Activated effector memory CD4-positive, alpha-beta T cell treated with Interleukin-2 at 50 U/mL for 16 hours (primary cell): ENCODE data around the gene CPNE9.

Experiments used
- DNase-seq: peaks from one replicate; pipeline ENCODE4 v3.0.0-alpha.2; 2020

Gene CPNE9

GRCh38 chr3:9703736-9704346, at the start of gene CPNE9:
CPNE9 (plus strand) TSS chr3:9703833; CDS start chr3:9703997, 164 bp downstream.
- no peak for DNase-seq

- no peak for DNase-seq
Measured at GRCh38 chr3:9659849-9660248, 43.8 kb upstream of the CPNE9 start.

- DNase-seq, result no peak
Measured at GRCh38 chr3:9660972-9661371, 42.7 kb upstream of the CPNE9 start.

DNA sequence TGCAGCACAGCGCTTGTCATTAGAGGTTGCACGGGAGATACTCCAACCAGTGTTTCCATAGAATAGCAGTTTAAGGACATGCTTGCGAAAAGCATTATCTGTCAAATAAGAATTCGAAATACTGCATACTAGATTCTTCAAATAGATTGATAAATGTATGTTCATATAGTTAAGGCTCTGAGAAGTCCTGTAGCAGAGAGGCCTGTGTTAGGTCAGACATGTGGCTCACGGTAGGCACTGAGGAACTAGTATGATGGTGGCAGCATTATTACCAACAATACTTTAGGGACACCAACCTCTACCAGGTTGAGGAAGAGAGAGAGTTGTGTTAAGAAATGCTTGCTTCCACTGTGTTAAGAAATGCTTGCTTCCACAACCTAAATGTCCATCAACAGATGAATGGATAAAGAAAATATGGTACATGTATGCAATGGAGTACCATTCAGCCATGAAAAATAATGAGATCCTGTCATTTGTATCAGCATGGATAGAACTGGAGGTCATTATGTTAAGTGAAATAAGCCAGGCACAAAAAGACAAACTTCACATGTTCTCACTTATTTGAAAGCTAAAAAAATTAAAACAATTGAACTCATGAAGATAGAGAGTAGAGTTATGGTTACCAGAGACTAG, 39.4 kb upstream of the CPNE9 start:
- DNase-seq, result no peak

DNA sequence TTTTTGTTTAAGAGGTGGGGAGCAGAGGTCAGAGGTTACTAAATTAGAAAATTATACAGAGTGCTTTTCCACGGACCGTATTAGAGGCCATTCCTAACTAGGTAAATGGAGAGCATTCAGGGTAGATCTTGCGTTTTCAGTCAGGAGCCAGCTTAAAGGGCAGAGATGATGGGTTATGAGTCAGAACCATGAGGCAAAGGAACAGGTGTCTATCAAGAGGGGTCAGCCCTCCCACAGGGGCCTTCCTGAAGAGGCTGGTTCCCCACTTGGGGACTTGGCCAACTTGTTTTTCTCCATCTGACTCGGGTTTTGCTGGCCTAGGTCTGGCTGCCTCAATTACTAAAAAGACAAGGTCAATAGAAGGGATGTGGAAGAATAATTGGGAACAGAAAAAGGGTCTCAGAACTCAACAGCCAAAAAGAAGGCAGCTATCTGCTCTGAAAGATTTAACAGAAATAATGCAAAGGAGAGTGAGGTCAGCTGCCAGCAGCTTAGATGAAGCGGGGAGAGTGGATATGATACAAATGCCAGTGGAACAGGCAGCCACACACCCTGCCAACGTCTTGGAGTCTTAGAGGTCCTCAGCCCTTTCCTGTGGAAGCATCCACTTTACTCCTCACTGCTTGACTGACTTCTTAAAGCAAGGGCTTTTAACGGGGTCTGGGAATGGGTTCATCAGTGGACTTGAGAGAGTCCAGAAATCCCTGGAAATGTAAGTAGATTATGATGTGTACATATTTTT, 36.8 kb upstream of the CPNE9 start:
- DNase-seq, result no peak

GRCh38 chr3:9669277-9669676, 34.4 kb upstream of the CPNE9 start:
- DNase-seq, result no peak

DNA sequence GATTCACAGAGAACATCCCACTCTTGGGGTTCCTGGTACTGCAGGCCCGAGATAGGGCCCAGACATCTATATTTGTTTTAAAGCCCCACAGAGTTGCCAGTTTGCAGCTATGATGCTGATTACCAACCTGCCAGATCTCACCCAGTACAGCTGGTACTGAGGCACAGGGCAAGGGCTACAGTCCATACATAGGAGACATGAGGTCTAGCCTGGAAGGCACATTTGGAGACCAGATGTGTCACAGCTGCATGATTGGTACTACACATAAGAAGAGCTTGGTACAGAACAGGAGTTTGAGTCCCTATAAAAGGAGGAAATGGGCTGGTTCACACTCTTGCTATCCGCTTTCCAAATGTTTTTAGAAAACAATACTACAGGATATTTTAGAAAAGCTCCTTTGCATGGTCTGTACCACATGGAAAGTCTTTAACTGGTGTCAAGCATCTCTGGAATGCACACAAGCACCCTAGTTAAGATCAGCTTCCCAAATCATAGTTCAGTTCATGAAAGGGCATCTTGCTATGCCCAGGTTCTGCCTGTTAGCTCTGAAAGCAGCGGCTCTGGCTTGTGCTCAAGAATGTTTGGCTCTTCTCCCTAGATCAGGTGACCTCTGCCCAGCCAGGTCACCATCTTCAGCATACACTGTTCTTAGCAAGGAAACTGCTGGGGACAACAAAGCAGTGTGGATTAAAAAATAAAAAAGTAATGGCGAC, 33.8 kb upstream of the CPNE9 start:
- no peak for DNase-seq

- no peak for DNase-seq
Measured at GRCh38 chr3:9673082-9673481, 30.6 kb upstream of the CPNE9 start.

- no peak for DNase-seq
Measured at GRCh38 chr3:9673752-9674151, 29.9 kb upstream of the CPNE9 start.

DNA sequence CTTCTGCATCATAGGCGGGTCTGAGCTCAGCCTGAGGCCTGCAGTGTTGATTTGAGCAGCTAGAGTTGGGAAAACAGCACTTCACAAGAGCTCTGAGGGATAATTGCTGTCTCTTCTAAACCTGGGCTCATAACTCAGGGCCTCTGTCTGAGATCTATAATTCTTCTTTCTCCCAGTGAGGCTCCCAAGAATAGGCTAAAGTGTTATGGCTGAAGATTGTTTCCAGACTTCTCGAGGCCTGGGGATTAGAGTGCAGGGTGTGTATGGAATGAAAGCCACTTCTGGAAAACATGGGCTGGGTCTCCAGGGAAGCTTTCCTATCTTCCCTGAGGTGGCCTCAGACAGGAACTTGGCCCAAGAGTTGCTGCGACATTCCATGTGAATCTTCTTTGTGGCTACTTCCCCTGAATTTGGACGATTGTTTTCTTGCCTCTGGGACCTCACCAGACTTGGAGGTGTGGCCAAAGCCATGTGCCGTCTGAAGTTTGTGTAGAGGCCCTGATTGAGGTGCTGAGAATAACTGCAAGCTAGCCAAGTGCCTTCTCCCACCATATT, 27.8 kb upstream of the CPNE9 start:
- DNase-seq, result no peak

- DNase-seq, result no peak
Measured at GRCh38 chr3:9676785-9677184, 26.8 kb upstream of the CPNE9 start.

- no peak for DNase-seq
Measured at GRCh38 chr3:9678493-9678892, 25.1 kb upstream of the CPNE9 start.

DNA sequence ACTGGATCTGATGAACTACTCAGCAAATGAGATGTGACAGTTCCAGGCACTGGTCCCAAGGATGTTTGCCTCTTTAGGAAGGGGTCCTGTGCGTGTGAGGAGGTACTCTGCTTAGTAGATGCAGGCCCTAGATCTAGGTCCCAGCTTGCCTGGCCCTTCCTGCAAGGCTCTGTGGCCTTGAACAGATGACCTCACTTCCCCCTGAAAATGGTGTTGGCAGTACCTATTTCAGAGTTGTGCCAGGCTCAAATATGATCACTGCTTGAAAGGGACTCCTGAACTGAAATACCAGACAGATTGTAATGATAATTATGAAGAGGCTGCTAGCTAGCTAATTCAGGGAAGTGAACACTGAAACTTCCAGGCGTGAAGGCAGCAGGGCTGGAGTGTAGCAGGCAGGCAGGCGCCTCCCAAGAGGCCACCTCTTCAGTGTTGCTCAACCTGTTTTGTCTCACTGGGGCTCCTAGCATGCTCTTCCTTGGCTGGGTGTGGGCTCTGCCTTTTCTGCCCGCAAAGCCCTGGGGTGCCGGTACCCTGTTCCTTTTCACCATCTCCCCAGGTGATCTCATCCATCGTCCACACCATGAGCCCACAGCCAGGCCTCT, 24.1 kb upstream of the CPNE9 start:
- no peak for DNase-seq

DNA sequence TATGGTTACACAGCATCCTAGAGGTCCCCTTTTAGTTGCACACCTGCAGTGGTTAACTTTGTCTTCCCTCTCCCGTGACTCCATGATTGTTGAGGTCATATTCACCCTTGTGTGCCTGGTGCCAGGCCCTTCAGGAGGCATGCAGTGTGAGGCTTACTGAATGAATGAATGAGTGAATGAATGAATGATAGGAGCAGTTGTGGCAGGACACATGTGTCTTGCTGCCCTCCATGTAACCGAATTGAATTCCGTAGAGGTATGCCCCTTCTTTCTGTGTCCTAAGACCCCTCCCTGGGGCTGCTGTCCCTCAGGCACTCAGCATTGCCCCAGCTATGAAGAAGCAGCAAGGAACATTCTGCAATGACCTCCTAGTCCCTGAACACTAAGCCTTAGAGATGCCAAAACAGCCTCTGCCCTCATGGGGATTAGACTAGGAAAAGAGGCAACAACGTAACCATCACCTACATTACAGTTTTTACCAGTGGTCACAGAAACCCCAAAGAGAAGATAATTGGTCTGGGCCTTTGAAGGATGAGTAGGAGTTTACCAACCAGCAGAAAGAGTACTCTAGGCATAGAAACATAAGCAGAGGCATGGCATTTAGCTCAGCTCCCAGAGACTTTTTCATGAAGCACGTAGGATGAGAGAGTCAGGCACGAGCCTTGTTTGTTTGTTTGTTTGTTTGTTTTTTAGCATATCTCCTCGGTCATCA, 22.5 kb upstream of the CPNE9 start:
- no peak for DNase-seq

- no peak for DNase-seq
Measured at GRCh38 chr3:9681723-9682081, 21.9 kb upstream of the CPNE9 start.

- no peak for DNase-seq
Measured at GRCh38 chr3:9682096-9682495, 21.5 kb upstream of the CPNE9 start.

GRCh38 chr3:9683426-9683825, 20.2 kb upstream of the CPNE9 start:
- DNase-seq, result no peak

DNA sequence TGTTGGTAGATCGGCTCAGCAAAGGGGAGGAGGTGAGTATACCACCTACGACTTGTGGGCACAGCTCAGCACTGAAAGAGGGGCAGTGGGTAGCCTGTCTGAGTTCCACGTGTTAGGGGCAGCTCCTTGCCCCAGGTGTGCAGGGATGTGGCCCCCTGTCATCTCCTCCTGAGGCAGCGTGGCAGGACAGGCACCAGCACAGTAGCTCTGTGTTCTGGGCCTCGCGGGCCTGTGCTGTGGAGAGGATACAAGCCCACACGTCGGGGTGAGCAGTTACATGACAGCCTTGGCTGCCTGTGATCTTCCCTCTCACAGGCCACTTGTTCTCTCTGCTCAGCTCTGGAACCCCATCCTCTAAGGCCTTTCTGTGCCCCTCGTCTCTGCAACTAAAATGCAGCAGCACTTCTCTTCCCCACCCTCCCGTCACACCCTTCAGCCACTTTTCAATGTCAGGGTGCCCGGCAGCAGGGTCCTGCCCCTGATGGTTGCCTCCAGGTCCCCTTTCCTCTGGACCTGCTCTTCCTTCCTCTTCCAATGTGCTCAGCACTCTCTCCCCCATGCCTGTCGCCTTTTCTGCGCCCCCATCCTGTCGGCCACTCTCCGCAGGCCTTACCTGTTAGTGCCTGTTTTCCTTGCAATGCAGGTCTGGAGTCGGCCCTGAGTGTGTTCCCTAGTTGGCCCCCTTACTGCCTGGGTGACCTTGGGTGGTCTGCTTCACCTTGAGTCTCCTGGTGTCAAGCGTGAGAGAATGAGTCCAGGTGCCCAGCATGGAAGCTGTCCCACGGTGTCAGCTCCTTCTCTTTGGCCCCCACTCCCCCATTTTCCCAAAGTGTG, 18.2 kb upstream of the CPNE9 start:
- DNase-seq, result no peak

DNA sequence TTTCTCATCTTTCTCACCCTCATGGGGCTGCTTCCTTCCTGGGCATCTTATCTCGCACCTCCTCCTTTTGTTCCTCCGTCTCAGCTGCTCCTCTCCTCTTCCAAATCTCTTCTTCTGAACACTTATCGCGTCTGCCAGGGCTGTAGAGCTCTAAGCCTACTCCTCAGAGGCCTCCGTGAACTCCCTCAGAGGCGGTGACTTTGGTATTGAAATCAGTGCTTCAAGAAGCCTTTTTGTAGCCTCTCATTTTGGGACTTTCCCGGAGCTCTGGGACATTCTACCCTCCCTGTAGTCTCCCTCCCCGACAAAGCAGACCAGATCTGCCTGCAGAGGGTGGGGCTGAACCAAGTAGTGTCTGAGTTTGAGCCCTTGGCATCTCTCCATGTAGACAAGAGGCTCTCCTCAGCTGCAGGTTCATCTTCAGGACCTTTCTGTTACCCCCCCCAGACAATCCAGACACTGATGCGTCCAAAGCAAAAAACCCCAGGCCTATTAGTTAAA, 17.5 kb upstream of the CPNE9 start:
- DNase-seq, result no peak

- no peak for DNase-seq
Measured at GRCh38 chr3:9686703-9687102, 16.9 kb upstream of the CPNE9 start.

GRCh38 chr3:9687514-9687913, 16.1 kb upstream of the CPNE9 start:
- no peak for DNase-seq
